ENCODE data around the gene CDC42EP5. TPM values are rescaled to one million over a fixed set of nuclear protein-coding genes. Genes with fewer than 3 reads are reported as not detected.

The CDC42EP5 gene
- total and polyA plus RNA-seq, 2 donors = 5.2 to 11.0 TPM

GRCh38 chr19:54428323-54429175 lies 44.5 kb downstream of the CDC42EP5 start:
- H3K27me3 ChIP-seq (ENCODE audit: control insufficient read depth in 2 of 2, insufficient read depth in 1 of 2, low read length in 1 of 2) = peaks cover 4 to 52% of the 10 kb centered on the region in 2 donors

DNA sequence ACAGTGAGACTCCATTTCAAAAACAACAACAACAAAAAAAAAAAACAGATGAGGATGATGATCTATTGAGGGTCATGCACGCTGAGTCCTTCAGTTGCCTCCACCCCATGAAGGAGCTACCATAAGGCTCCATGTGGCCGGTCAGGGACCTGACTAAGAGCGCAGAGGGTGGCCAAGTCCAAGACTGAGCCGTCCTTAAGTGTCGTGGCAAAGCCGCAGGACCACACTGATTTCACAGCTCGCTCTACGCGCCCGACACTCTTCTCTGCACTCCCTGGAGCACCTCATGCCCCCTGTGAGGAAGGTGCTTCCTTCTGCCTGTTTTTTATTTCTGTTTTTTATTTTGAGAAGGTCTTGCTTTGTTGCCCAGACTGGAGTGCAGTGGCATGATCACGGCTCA lies 45.5 kb downstream of the CDC42EP5 start:
- H3K27ac ChIP-seq (ENCODE audit: low read depth in 1 of 2, low read length in 1 of 2) = no peak overlapping the region
- no peak for DNase-seq (ENCODE audit: low read depth in 6 of 9, low spot score in 9 of 9)
- peaks cover 2 to 9% of the 10 kb centered on the region in 2 donors for H3K4me1 ChIP-seq (ENCODE audit: control insufficient read depth in 2 of 2, insufficient read depth in 2 of 2, low read length in 2 of 2)
- H3K4me3 ChIP-seq (ENCODE audit: low read length in 2 of 2) = no peak overlapping the region
- peaks cover 0 to 6% of the 10 kb centered on the region in 2 donors for H3K9me3 ChIP-seq (ENCODE audit: control insufficient read depth in 2 of 2, insufficient read depth in 1 of 2, low read length in 1 of 2)
- 94% methylated on average over 11 of the region's 11 CpGs for WGBS
- H3K36me3 ChIP-seq (ENCODE audit: control insufficient read depth in 2 of 2, insufficient read depth in 2 of 2, low read length in 1 of 2) = no peaks in the 10 kb centered on the region
- H3K27me3 ChIP-seq (ENCODE audit: control insufficient read depth in 2 of 2, insufficient read depth in 1 of 2, low read length in 1 of 2) = peaks cover 4 to 49% of the 10 kb centered on the region in 2 donors

More at GRCh38 chr19:54428323-54429175, 44.5 kb downstream of the CDC42EP5 start:
- 93% methylated on average over 11 of the region's 11 CpGs for WGBS
- Histone ChIP-seq H3K9me3 (ENCODE audit: control insufficient read depth in 2 of 2, insufficient read depth in 1 of 2, low read length in 1 of 2) (peaks cover 0 to 6% of the 10 kb centered on the region in 2 donors), H3K4me3 (ENCODE audit: low read length in 2 of 2) (no peak overlapping the region), H3K27ac (ENCODE audit: low read depth in 1 of 2, low read length in 1 of 2) (no peak overlapping the region), H3K4me1 (ENCODE audit: control insufficient read depth in 2 of 2, insufficient read depth in 2 of 2, low read length in 2 of 2) (peaks cover 2 to 9% of the 10 kb centered on the region in 2 donors), H3K36me3 (ENCODE audit: control insufficient read depth in 2 of 2, insufficient read depth in 2 of 2, low read length in 1 of 2) (no peaks in the 10 kb centered on the region)
- DNase-seq (ENCODE audit: low read depth in 6 of 9, low spot score in 9 of 9) = no peak

- H3K27me3 ChIP-seq (ENCODE audit: control insufficient read depth in 2 of 2, insufficient read depth in 1 of 2, low read length in 1 of 2) = peaks cover 6 to 56% of the 10 kb centered on the region in 2 donors
- H3K4me1 ChIP-seq (ENCODE audit: control insufficient read depth in 2 of 2, insufficient read depth in 2 of 2, low read length in 2 of 2) = peaks cover 2 to 9% of the 10 kb centered on the region in 2 donors
- no peaks in the 10 kb centered on the region for H3K36me3 ChIP-seq (ENCODE audit: control insufficient read depth in 2 of 2, insufficient read depth in 2 of 2, low read length in 1 of 2)
- DNase-seq (ENCODE audit: low read depth in 6 of 9, low spot score in 9 of 9) = no peak
- no peak overlapping the region for H3K27ac ChIP-seq (ENCODE audit: low read depth in 1 of 2, low read length in 1 of 2)
- 62% methylated on average over 17 of the region's 17 CpGs for WGBS
- peaks cover 0 to 6% of the 10 kb centered on the region in 2 donors for H3K9me3 ChIP-seq (ENCODE audit: control insufficient read depth in 2 of 2, insufficient read depth in 1 of 2, low read length in 1 of 2)
- H3K4me3 ChIP-seq (ENCODE audit: low read length in 2 of 2) = no peak overlapping the region
Observed at GRCh38 chr19:54426291-54426931, 46.7 kb downstream of the CDC42EP5 start.

- Histone ChIP-seq H3K4me3 (ENCODE audit: low read length in 2 of 2) (no peak overlapping the region), H3K9me3 (ENCODE audit: control insufficient read depth in 2 of 2, insufficient read depth in 1 of 2, low read length in 1 of 2) (peaks cover 0 to 2% of the 10 kb centered on the region in 2 donors), H3K27me3 (ENCODE audit: control insufficient read depth in 2 of 2, insufficient read depth in 1 of 2, low read length in 1 of 2) (peaks cover 2 to 57% of the 10 kb centered on the region in 2 donors), H3K36me3 (ENCODE audit: control insufficient read depth in 2 of 2, insufficient read depth in 2 of 2, low read length in 1 of 2) (no peaks in the 10 kb centered on the region), H3K27ac (ENCODE audit: low read depth in 1 of 2, low read length in 1 of 2) (no peak overlapping the region), H3K4me1 (ENCODE audit: control insufficient read depth in 2 of 2, insufficient read depth in 2 of 2, low read length in 2 of 2) (peaks cover 0 to 4% of the 10 kb centered on the region in 2 donors)
- DNase-seq (ENCODE audit: low read depth in 6 of 9, low spot score in 9 of 9) = no peak
- WGBS = 69% methylated on average over 5 of the region's 5 CpGs
Observed at GRCh38 chr19:54425382-54425723, 47.7 kb downstream of the CDC42EP5 start.

GRCh38 chr19:54424660-54425381 lies 48.3 kb downstream of the CDC42EP5 start:
- Histone ChIP-seq H3K9me3 (ENCODE audit: control insufficient read depth in 2 of 2, insufficient read depth in 1 of 2, low read length in 1 of 2) (no peaks in the 10 kb centered on the region), H3K27ac (ENCODE audit: low read depth in 1 of 2, low read length in 1 of 2) (no peak overlapping the region), H3K36me3 (ENCODE audit: control insufficient read depth in 2 of 2, insufficient read depth in 2 of 2, low read length in 1 of 2) (no peaks in the 10 kb centered on the region), H3K4me1 (ENCODE audit: control insufficient read depth in 2 of 2, insufficient read depth in 2 of 2, low read length in 2 of 2) (peaks cover 0 to 5% of the 10 kb centered on the region in 2 donors), H3K4me3 (ENCODE audit: low read length in 2 of 2) (no peak overlapping the region), H3K27me3 (ENCODE audit: control insufficient read depth in 2 of 2, insufficient read depth in 1 of 2, low read length in 1 of 2) (peaks cover 2 to 57% of the 10 kb centered on the region in 2 donors)
- 94% methylated on average over 36 of the region's 36 CpGs for WGBS
- DNase-seq (ENCODE audit: low read depth in 6 of 9, low spot score in 9 of 9) = no peak

DNA sequence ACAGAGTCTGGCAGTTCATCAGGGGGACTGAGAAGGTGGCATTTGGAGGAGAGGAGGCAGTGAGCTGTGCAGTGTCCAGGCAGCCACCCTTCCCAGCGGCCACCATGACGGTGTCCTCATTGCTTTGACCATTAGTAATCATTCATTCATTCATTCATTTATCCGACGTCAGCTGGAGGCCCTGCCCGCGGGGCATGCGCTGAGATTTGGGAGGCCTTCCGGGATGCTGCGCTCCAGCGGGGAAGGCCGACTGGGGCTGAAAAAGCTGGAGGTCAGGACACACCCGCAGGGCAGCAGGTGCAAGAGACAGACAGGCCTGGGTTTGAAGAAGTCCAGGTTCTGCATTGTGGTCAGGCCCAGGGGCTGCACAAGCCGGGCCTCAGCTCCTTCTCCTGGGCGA lies 48.9 kb downstream of the CDC42EP5 start:
- DNase-seq (ENCODE audit: low read depth in 6 of 9, low spot score in 9 of 9) = no peak
- Histone ChIP-seq H3K27me3 (ENCODE audit: control insufficient read depth in 2 of 2, insufficient read depth in 1 of 2, low read length in 1 of 2) (peaks cover 2 to 57% of the 10 kb centered on the region in 2 donors), H3K27ac (ENCODE audit: low read depth in 1 of 2, low read length in 1 of 2) (no peak overlapping the region), H3K9me3 (ENCODE audit: control insufficient read depth in 2 of 2, insufficient read depth in 1 of 2, low read length in 1 of 2) (no peaks in the 10 kb centered on the region), H3K36me3 (ENCODE audit: control insufficient read depth in 2 of 2, insufficient read depth in 2 of 2, low read length in 1 of 2) (no peaks in the 10 kb centered on the region), H3K4me3 (ENCODE audit: low read length in 2 of 2) (no peak overlapping the region), H3K4me1 (ENCODE audit: control insufficient read depth in 2 of 2, insufficient read depth in 2 of 2, low read length in 2 of 2) (peaks cover 0 to 5% of the 10 kb centered on the region in 2 donors)
- WGBS = 96% methylated on average over 14 of the region's 14 CpGs

GRCh38 chr19:54422136-54422535 lies 51.0 kb downstream of the CDC42EP5 start:
- H3K4me1 ChIP-seq (ENCODE audit: control insufficient read depth in 2 of 2, insufficient read depth in 2 of 2, low read length in 2 of 2) = peaks cover 2 to 15% of the 10 kb centered on the region in 2 donors
- H3K4me3 ChIP-seq (ENCODE audit: low read length in 2 of 2) = no peak overlapping the region
- H3K36me3 ChIP-seq (ENCODE audit: control insufficient read depth in 2 of 2, insufficient read depth in 2 of 2, low read length in 1 of 2) = no peaks in the 10 kb centered on the region
- no peak for DNase-seq (ENCODE audit: low read depth in 6 of 9, low spot score in 9 of 9)
- WGBS = 87% methylated on average over 20 of the region's 20 CpGs
- no peaks in the 10 kb centered on the region for H3K9me3 ChIP-seq (ENCODE audit: control insufficient read depth in 2 of 2, insufficient read depth in 1 of 2, low read length in 1 of 2)
- H3K27ac ChIP-seq (ENCODE audit: low read depth in 1 of 2, low read length in 1 of 2) = no peak overlapping the region
- peaks cover 2 to 66% of the 10 kb centered on the region in 2 donors for H3K27me3 ChIP-seq (ENCODE audit: control insufficient read depth in 2 of 2, insufficient read depth in 1 of 2, low read length in 1 of 2)

DNA sequence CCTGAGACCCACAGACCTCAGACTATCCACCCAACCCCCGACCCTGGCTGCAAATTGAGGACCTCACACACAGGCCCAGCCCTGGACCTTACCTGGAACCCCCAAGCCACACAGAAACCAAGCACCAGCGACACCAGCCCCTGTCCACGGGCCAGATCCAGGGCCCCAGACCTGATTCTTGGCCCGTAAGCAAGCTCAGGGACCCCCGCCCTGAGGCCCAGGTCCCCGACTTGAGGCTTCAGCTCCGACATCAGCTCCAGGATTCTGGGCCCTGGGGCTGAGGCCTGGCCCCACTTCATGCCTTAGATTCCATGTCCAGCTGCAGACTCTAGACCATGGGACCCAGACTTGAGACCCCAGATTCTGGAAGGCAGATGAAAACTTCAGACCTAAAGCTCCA lies 51.6 kb downstream of the CDC42EP5 start:
- Histone ChIP-seq H3K27me3 (ENCODE audit: control insufficient read depth in 2 of 2, insufficient read depth in 1 of 2, low read length in 1 of 2) (peaks cover 4 to 71% of the 10 kb centered on the region in 2 donors), H3K27ac (ENCODE audit: low read depth in 1 of 2, low read length in 1 of 2) (no peak overlapping the region), H3K4me3 (ENCODE audit: low read length in 2 of 2) (no peak overlapping the region), H3K4me1 (ENCODE audit: control insufficient read depth in 2 of 2, insufficient read depth in 2 of 2, low read length in 2 of 2) (peaks cover 2 to 15% of the 10 kb centered on the region in 2 donors), H3K9me3 (ENCODE audit: control insufficient read depth in 2 of 2, insufficient read depth in 1 of 2, low read length in 1 of 2) (no peaks in the 10 kb centered on the region), H3K36me3 (ENCODE audit: control insufficient read depth in 2 of 2, insufficient read depth in 2 of 2, low read length in 1 of 2) (no peaks in the 10 kb centered on the region)
- DNase-seq (ENCODE audit: low read depth in 6 of 9, low spot score in 9 of 9) = no peak
- WGBS = 94% methylated on average over 7 of the region's 7 CpGs

- no peaks in the 10 kb centered on the region for H3K9me3 ChIP-seq (ENCODE audit: control insufficient read depth in 2 of 2, insufficient read depth in 1 of 2, low read length in 1 of 2)
- H3K4me3 ChIP-seq (ENCODE audit: low read length in 2 of 2) = no peak overlapping the region
- no peak for DNase-seq (ENCODE audit: low read depth in 6 of 9, low spot score in 9 of 9)
- H3K4me1 ChIP-seq (ENCODE audit: control insufficient read depth in 2 of 2, insufficient read depth in 2 of 2, low read length in 2 of 2) = peaks cover 2 to 17% of the 10 kb centered on the region in 2 donors
- WGBS = 78% methylated on average over 9 of the region's 9 CpGs
- H3K36me3 ChIP-seq (ENCODE audit: control insufficient read depth in 2 of 2, insufficient read depth in 2 of 2, low read length in 1 of 2) = no peaks in the 10 kb centered on the region
- H3K27me3 ChIP-seq (ENCODE audit: control insufficient read depth in 2 of 2, insufficient read depth in 1 of 2, low read length in 1 of 2) = peaks cover 7 to 71% of the 10 kb centered on the region in 2 donors
- no peak overlapping the region for H3K27ac ChIP-seq (ENCODE audit: low read depth in 1 of 2, low read length in 1 of 2)
Observed at GRCh38 chr19:54421169-54421516, 52.0 kb downstream of the CDC42EP5 start.
